HK-2 (cell line): Measurements from ENCODE around the gene FGG.

Experiments
- DNase-seq: peaks from one replicate; pipeline ENCODE4 v3.0.0-alpha.2; 2018; ENCODE audit not compliant: unreplicated experiment

Gene FGG

GRCh38 chr4:154612472-154613414, at the start of gene FGG:
TSS of gene FGG (minus strand) at chr4:154612656. CDS start at chr4:154612609, 47 bp downstream.
- no peak for DNase-seq

- DNase-seq = no peak
Measured at GRCh38 chr4:154660052-154660451, 47.6 kb upstream of the FGG start.

GRCh38 chr4:154658680-154659405, 46.4 kb upstream of the FGG start:
- DNase-seq = no peak

- no peak for DNase-seq
Measured at GRCh38 chr4:154643493-154643892, 31.0 kb upstream of the FGG start.

DNA sequence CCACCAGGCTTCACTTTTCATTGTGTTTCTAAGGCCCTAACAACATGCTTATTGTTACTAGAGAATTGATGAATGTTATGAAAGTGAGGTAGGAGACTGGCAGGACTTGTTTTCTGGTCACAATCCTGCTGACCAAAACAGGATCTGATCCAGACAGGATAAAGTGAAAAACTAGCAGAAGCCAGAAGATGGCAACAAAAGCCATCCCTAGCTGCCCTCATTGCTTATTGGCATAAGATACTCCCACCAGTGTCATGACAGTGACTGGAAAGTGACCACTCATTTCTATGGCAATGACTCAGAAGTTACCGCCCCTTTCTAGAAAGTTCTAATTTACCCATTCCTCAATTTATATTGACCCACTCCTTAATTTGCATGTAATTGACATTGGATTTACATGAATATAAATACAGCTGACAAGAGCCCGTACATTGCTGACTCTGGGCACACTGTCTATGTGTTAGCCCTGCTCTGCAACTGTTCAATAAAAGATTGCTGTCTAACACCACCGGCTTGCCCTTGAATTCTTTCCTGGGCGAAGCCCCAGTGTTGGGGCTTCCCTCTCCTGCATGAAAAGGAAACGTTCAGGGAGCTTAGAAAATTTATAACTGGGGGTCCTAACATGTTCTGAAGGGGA, 30.0 kb upstream of the FGG start:
- no peak for DNase-seq

DNA sequence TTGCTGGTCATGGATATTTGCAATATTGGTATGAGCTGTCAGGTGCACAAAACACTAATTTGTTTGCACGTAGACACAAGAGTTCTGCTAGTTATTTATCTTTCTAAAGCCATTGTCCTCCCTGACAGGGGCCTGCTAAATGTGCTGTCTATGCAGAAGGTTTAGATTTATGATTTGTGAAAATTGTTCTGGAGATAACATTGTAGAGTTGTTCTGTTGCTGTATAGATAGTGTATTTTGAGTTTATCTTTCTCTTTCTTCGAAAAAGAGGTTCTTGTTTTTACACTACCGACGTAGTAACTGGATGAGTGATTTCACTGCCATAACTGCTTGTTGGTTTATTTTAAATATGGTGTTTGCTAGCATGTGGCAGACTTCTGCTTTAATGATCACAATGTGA, 28.5 kb upstream of the FGG start:
- DNase-seq = no peak

- no peak for DNase-seq
Measured at GRCh38 chr4:154634058-154634457, 21.6 kb upstream of the FGG start.

DNA sequence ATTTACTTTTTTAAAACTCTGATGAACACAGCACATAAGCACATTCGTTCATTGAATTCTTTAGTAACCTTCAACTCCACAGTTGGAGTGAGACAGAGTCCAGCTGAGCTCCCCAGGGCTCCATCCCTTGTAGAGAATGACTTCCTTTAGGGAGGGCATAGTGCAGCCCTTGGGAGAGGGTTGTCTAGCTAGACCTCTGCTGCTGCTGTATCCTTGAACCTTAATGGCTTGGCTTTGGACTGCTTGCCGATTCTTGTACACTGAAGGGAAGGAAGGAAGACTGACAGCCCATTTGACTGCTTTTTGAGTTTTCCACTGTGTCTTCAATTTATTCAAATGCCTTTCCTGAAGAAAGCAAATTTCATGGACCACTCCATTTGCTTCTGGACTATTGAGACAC, 19.4 kb upstream of the FGG start:
- no peak for DNase-seq

GRCh38 chr4:154630324-154630723, 17.9 kb upstream of the FGG start:
- DNase-seq = no peak

DNA sequence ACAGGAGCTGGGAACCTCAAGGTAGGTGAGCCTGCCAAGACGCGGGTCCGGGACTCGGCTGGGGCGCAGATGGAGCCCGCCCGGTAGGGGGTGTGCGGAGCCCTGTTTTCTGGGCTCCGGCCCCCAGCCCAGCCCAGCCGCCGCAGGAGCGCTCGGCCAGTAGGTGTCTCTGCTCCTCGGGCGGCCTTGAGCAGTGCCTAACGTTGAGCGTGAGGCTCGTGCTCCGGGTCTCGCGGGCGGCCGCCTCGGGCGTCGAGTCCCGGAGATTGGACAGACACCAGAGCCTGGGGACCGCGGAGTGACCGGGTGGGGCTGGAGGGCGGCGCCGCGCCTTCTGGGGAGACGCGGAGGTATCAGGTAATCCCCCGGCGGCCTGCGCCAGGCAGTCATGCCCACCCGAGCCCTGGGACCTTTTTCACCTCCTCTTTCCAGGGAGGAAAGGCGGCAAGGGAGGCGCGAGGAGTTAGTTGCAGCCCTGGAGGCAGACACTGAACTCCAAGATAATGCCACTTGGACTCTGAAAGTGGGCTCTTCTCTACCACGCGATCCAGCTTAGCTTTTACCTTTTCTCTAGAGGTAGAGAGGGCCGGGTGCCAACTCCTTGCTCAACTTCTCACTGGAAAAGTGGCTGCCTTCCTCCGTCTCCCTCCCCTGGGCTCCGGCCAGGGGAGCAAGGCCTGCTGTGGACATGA, 14.5 kb upstream of the FGG start:
- DNase-seq = peak; percentile 91

DNA sequence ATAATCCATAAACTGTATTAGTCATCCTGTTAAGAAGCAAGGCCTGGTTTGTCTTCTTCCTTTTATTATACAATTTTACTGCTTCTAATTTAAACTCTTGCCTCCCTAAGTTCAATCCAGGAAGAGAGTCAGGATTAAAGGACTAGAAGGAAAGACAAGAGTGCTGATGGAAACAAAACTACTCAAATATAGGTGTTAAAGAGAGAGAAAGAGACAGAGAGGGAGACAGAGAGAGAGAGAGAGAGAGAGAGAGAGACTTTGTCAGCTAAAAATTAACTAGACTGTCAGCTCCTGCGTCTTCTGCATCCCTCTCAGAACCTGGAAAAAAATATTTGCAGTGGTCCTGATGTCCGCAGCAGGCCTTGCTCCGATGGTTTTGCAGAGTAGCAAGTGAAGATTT, 13.5 kb upstream of the FGG start:
- no peak for DNase-seq

GRCh38 chr4:154623995-154624394, 11.5 kb upstream of the FGG start:
- DNase-seq = no peak

DNA sequence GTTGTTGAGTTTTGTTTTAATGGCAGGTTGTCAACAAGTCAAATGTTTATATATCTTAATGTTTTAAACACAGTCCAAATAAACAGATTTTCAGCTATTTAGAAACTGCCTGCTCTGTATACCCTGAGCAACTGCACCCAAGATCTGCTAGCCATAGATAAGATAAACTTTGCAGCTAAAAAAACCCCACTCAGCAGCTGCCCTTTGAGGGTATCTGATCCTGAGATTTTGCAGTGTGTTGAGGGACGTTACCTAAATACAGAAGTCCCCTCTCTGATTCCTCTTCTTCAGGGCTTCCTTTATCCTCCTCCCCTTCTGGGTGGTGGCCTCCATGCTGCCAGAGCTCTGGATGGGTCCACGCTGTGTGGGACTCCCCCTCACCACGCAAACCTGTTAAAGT, 11.0 kb upstream of the FGG start:
- no peak for DNase-seq

GRCh38 chr4:154622598-154622997, 10.1 kb upstream of the FGG start:
- DNase-seq = no peak

GRCh38 chr4:154620111-154620510, 7.7 kb upstream of the FGG start:
- no peak for DNase-seq

- peak; percentile 34 for DNase-seq
Measured at GRCh38 chr4:154618708-154619315, 6.4 kb upstream of the FGG start.

GRCh38 chr4:154617820-154618317, 5.4 kb upstream of the FGG start:
- DNase-seq = no peak

DNA sequence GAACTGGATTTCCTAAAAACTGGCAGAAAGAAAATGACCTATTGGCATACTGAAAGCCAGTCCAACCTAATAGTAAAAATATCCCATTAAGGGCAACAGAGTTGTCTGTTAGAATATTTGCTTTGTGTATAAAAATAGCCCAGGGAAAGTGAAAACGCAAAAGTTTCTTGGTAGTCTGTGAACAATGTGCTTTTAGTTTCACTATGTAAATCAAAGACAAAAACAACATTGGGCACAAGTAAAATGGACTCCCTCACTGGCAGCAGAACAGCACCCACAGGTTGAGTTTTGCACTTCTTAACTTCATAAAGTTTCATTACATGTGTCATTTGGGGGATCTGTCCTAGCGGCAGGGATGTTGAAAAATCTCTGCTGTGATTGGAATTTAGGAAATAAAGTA, 4.3 kb upstream of the FGG start:
- DNase-seq = no peak

DNA sequence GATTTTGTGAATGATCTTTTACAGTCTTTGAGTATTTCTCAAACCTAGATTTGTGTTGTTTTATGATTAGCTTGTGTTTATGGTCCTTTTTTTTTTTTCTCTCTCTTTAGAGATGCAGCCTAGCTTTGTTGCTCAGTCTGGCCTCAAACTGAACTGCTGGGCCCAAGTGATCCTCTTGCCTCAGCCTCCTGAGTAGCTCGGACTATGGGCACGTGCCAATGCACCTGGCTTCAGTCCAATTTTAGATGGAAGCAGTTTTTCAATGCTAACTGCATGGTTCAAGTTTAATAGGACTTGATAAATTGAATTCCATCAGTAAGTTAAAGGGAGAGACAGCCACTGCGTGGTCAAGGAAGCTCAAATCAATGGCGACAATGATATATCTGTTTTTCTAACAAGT, 3.8 kb upstream of the FGG start:
- DNase-seq = no peak

DNA sequence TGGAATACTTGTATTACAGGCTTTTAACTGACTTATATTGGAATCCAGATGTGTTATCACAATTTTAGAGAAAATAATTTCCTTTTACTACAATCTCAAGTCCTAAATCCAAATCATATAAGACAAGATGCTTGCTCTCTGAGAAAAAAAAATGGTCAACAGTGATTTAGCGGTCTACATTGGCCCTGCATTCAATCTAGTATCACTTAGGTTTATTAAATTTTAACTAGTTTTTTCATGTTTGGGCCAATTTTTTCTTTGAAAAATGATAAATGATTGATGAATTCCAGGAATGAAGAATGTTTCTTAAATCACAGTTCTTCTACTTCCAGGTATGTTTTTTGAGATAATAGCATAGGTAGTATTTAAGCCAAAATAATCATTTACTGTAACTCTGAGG, 2.8 kb upstream of the FGG start:
- no peak for DNase-seq

GRCh38 chr4:154614306-154614705, 1.9 kb upstream of the FGG start:
- DNase-seq = no peak
